GM12891 (cell line): ENCODE measurements around the gene FAM217B.

ENCODE experiments used
- POLR2A ChIP-seq: IDR thresholded peaks from 2 replicates; pipeline ENCODE4 v1.6.1; 2011; ENCODE audit warnings: low read depth, low read length, control low read depth
- POLR2AphosphoS5 ChIP-seq: IDR thresholded peaks from 2 replicates; pipeline ENCODE4 v1.6.1; 2011; ENCODE audit warnings: low read depth, low read length, control low read depth

DNA sequence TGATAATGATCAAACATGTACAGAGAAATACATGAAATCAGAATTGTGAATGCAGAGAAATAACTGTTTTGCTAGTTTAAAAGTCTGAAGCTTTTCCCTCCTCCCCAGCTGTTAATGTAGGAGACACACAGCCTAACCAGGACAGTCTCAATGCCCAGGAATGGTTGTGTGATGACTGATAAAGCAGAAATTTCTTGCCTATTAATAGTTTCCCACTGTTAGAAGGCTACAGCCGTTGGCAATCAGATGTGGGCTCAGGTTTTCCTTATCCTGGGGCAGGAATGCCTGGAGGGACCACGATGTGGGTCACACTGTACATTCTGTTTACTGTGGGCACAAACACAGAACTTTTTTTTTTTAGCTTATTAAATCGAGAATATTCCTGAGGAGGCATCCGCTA is 2.0 kb upstream of the FAM217B start:
- TF ChIP-seq POLR2A (no peak), POLR2AphosphoS5 (no peak)
